B cell (primary cell): Measurements from ENCODE around the gene TMEM63A. TPM values are rescaled to one million over a fixed set of nuclear protein-coding genes. Genes with fewer than 3 reads are reported as not detected.

Experiments
- ATAC-seq: fragments of 200-7000 bp; cut with Tn5 transposase; one replicate; pipeline ENCODE4 v1.10.0; 2021; ENCODE audit warnings: low read depth, mild to moderate bottlenecking, moderate number of reproducible peaks, moderate library complexity
- CTCF ChIA-PET: fragments of 350-600 bp; sonication (Branson Sonifier 250); formaldehyde crosslinking; loops from one replicate; lab custom pipeline; 2021; ENCODE audit warnings: antibody characterized with exemption, inconsistent platforms; lab: Charles Lee
- POLR2A ChIA-PET: fragments of 350-600 bp; sonication (Branson Sonifier 250); formaldehyde crosslinking; loops from one replicate; lab custom pipeline; 2021; ENCODE audit warnings: antibody characterized with exemption; lab: Charles Lee
- DNase-seq: peaks from one replicate; pipeline ENCODE4 v3.0.0; 2013
- H2AFZ ChIP-seq: 2 replicates; pipeline ENCODE4 v1.6.1; 2012; ENCODE audit warnings: mild to moderate bottlenecking, low read depth, low read length; ENCODE audit not compliant: insufficient read depth, poor library complexity, severe bottlenecking
- H3K27ac ChIP-seq, 2 donors: 1 replicate in 1 of 2; 2 replicates in 1 of 2; pipeline ENCODE4 v1.5.1; 2012 to 2013; ENCODE audit warnings: low read length in 2 of 2, mild to moderate bottlenecking in 2 of 2, moderate library complexity in 1 of 2
- H3K27me3 ChIP-seq, 4 experiments: fragments of 200-600 bp in 1 of 4; sonication (generic) in 1 of 4; replicated peaks in 1 of 4; 1 replicate in 2 of 4; 2 replicates in 2 of 4; pipeline versions ENCODE4 v1.6.1 to v1.7.0; 2013 to 2016; ENCODE audit warnings: low read length in 3 of 4, mild to moderate bottlenecking in 2 of 4, mixed read lengths in 1 of 4, moderate library complexity in 1 of 4; ENCODE audit not compliant: insufficient read depth in 4 of 4, control insufficient read depth in 3 of 4; ENCODE audit errors: control extremely low read depth in 1 of 4
- H3K36me3 ChIP-seq, 2 experiments: replicated peaks in 1 of 2; 1 replicate in 1 of 2; 2 replicates in 1 of 2; pipeline versions ENCODE4 v1.6.1 to v1.7.1; 2013; ENCODE audit warnings: low read length in 1 of 2; ENCODE audit not compliant: insufficient read depth in 2 of 2, control insufficient read depth in 1 of 2; ENCODE audit errors: control extremely low read depth in 1 of 2, extremely low read depth in 1 of 2
- H3K4me1 ChIP-seq, 2 donors: fragments of 200-600 bp in 1 of 2; sonication (generic) in 1 of 2; 1 replicate in 1 of 2; 2 replicates in 1 of 2; pipeline versions ENCODE4 v1.5.1 to v1.6.1; 2013 to 2017; ENCODE audit warnings: low read length in 2 of 2; ENCODE audit not compliant: control insufficient read depth in 2 of 2, insufficient read depth in 2 of 2
- H3K4me2 ChIP-seq: replicated peaks from 2 replicates; pipeline ENCODE3; 2012; ENCODE audit warnings: mild to moderate bottlenecking, low read depth, low read length; ENCODE audit not compliant: poor library complexity, severe bottlenecking
- H3K4me3 ChIP-seq, 5 experiments: fragments of 200-600 bp in 1 of 5; sonication (generic) in 1 of 5; 1 replicate in 3 of 5; 2 replicates in 2 of 5; pipeline versions ENCODE4 v1.5.1 to v1.7.0; 2011 to 2016; ENCODE audit warnings: low read length in 4 of 5, mild to moderate bottlenecking in 4 of 5, low read depth in 2 of 5, control low read depth in 1 of 5, moderate library complexity in 1 of 5; ENCODE audit not compliant: insufficient read depth in 1 of 5; ENCODE audit errors: control extremely low read depth in 1 of 5, extremely low read depth in 1 of 5
- H3K79me2 ChIP-seq: fragments of 200-600 bp; sonication (generic); one replicate; pipeline ENCODE4 v1.6.0; 2016; ENCODE audit warnings: low read length; ENCODE audit not compliant: control insufficient read depth, insufficient read depth
- H3K9ac ChIP-seq: fragments of 200-600 bp; sonication (generic); 2 replicates; pipeline ENCODE4 v1.6.1; 2017; ENCODE audit warnings: mild to moderate bottlenecking, low read length, moderate library complexity
- H3K9me3 ChIP-seq, 3 donors: one replicate each; pipeline versions ENCODE4 v1.6.1 to v1.7.1; 2013; ENCODE audit warnings: low read length in 2 of 3; ENCODE audit not compliant: control insufficient read depth in 2 of 3, insufficient read depth in 1 of 3; ENCODE audit errors: control extremely low read depth in 1 of 3
- H4K20me1 ChIP-seq: 2 replicates; pipeline ENCODE4 v1.6.0; 2012; ENCODE audit warnings: mild to moderate bottlenecking, low read length; ENCODE audit not compliant: insufficient read depth, control insufficient read depth, poor library complexity, severe bottlenecking
- H3K27ac Mint-ChIP-seq: one replicate; pipeline ENCODE4 v1.8.0; 2021; ENCODE audit warnings: mixed read lengths
- H3K27me3 Mint-ChIP-seq: one replicate; pipeline ENCODE4 v1.8.0; 2021; ENCODE audit warnings: mixed read lengths
- H3K4me1 Mint-ChIP-seq: one replicate; pipeline ENCODE4 v1.8.0; 2021; ENCODE audit warnings: mixed read lengths
- H3K4me3 Mint-ChIP-seq: one replicate; pipeline ENCODE4 v1.8.0; 2021; ENCODE audit warnings: mixed read lengths
- H3K9me3 Mint-ChIP-seq: one replicate; pipeline ENCODE4 v1.8.0; 2022; ENCODE audit warnings: mixed read lengths; ENCODE audit not compliant: insufficient read depth
- EZH2 ChIP-seq: IDR thresholded peaks from 2 replicates; pipeline ENCODE4 v1.6.1; 2012; ENCODE audit warnings: borderline replicate concordance, low read depth, mild to moderate bottlenecking, moderate library complexity, low read length; ENCODE audit not compliant: insufficient read depth, poor library complexity, severe bottlenecking
- WGBS: methylation state at CpG from one replicate; pipeline ENCODE4 v1.1.5; 2013; ENCODE audit warnings: missing lambda C conversion rate; ENCODE audit not compliant: insufficient coverage; 5-methylcytosine and 5-hydroxymethylcytosine counted together
- intact Hi-C: fragments of 100-400 bp; cut with micrococcal nuclease; formaldehyde crosslinking; loops from one replicate; pipeline ENCODE4 v1.10.0; 2022
- polyA plus RNA-seq: library from polyadenylated mRNA; depleted of rRNA; stranded (reverse); fragments of >200 nt; gene quantifications from 2 replicates; pipeline ENCODE4 v1.2.3, GENCODE V29; 2012
- total RNA-seq, 2 donors: library from RNA; stranded (reverse); fragments of 120-200 nt in 1 of 2; gene quantifications; 1 replicate in 1 of 2; 2 replicates in 1 of 2; pipeline versions ENCODE4 v1.2.3 to v1.2.4, GENCODE V29; 2013 to 2022
- TF ChIP-seq, protein P1 (sequence below): fragments of 200-600 bp; IDR thresholded peaks from one replicate; pipeline ENCODE4 v1.8.0; 2022; ENCODE audit warnings: antibody characterized with exemption, mild to moderate bottlenecking

TMEM63A gene
- total and polyA plus RNA-seq, 2 donors (not counting 1 experiment from before 2014, with no cell fraction given): 209 to 238 TPM

- 20% methylated on average over 8 of the region's 16 CpGs for WGBS
These were observed 33.9 kb downstream of the TMEM63A start for GRCh38 chr1:225848030-225848955.

More at GRCh38 chr1:225848030-225848955, 33.9 kb downstream of the TMEM63A start:
- no peaks in the 10 kb centered on the region for H3K79me2 ChIP-seq
- H3K9me3 ChIP-seq: peaks cover 0 to 7% (median 0%) of the 10 kb centered on the region in 3 donors
- H3K4me1 ChIP-seq: peaks cover 56 to 72% of the 10 kb centered on the region in 2 donors
- peak overlapping the region; percentile 72 for H3K4me2 ChIP-seq
- H3K36me3 ChIP-seq: peaks cover 2 to 38% of the 10 kb centered on the region in 2 experiments
- peak overlapping the region; percentile 98 for H3K27ac Mint-ChIP-seq
- peak overlapping the region; percentile 85 for H3K4me3 Mint-ChIP-seq
- peak overlapping the region in 3 of 5 experiments; percentile 1 to 15 (median 15) for H3K4me3 ChIP-seq
- H3K27me3 ChIP-seq: no peaks in the 10 kb centered on the region
- H3K27ac ChIP-seq: peak overlapping the region; percentile 68 to 87
- peaks cover 6% of the 10 kb centered on the region for H4K20me1 ChIP-seq
- peak overlapping the region; percentile 29 for H2AFZ ChIP-seq
- H3K27me3 Mint-ChIP-seq: no peaks in the 10 kb centered on the region
- no peak for TF ChIP-seq EZH2
- TF ChIP-seq, protein P1, sequence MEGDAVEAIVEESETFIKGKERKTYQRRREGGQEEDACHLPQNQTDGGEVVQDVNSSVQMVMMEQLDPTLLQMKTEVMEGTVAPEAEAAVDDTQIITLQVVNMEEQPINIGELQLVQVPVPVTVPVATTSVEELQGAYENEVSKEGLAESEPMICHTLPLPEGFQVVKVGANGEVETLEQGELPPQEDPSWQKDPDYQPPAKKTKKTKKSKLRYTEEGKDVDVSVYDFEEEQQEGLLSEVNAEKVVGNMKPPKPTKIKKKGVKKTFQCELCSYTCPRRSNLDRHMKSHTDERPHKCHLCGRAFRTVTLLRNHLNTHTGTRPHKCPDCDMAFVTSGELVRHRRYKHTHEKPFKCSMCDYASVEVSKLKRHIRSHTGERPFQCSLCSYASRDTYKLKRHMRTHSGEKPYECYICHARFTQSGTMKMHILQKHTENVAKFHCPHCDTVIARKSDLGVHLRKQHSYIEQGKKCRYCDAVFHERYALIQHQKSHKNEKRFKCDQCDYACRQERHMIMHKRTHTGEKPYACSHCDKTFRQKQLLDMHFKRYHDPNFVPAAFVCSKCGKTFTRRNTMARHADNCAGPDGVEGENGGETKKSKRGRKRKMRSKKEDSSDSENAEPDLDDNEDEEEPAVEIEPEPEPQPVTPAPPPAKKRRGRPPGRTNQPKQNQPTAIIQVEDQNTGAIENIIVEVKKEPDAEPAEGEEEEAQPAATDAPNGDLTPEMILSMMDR: no peak
- CTCF ChIA-PET: interaction anchor here (0.9 to 2.1 kb wide), 5 partner anchors 9 to 380 kb away, joined by 3 to 9 read pairs (median 5); partner anchors contain the start of genes SRP9 and TMEM63A
- intact Hi-C loops: loop anchor here (1.0 to 5.0 kb wide), 7 partner anchors 35 to 421 kb away; partner anchors contain the start of genes LBR, PYCR2, SRP9 and TMEM63A
- H3K4me1 Mint-ChIP-seq: peaks cover 65% of the 10 kb centered on the region
- no peaks in the 10 kb centered on the region for H3K9me3 Mint-ChIP-seq
- ATAC-seq (peak; percentile 86), DNase-seq (peak; percentile 85)
- H3K9ac ChIP-seq: peak overlapping the region; percentile 19
- POLR2A ChIA-PET: interaction anchor here (0.7 to 2.4 kb wide), 3 partner anchors 34 to 162 kb away, joined by 3 to 9 read pairs (median 3); partner anchors contain the start of gene TMEM63A
